OCI-LY1 (cell line): ENCODE results near the gene FNIP2.

ENCODE experiments used
- CTCF ChIP-seq: fragments of 200-600 bp; sonication (generic), shearing (Covaris generic); IDR thresholded peaks from 2 replicates; pipeline ENCODE4 v1.5.1; 2017; ENCODE audit warnings: mild to moderate bottlenecking, antibody characterized with exemption, low read length, moderate library complexity, mixed read lengths
- EZH2 ChIP-seq: fragments of 200-600 bp; sonication (generic), shearing (Covaris generic); IDR thresholded peaks from 2 replicates; pipeline ENCODE4 v1.8.0; 2017; ENCODE audit warnings: borderline replicate concordance, mixed run types, mild to moderate bottlenecking, antibody characterized with exemption, low read length, moderate library complexity, mixed read lengths

- TF ChIP-seq CTCF (peak; percentile 68), EZH2 (no peak)
Observed at GRCh38 chr4:158856852-158857251, 88.0 kb downstream of the FNIP2 start.
